ENCODE data around the gene ADAMTS16.

ADAMTS16 gene

DNA sequence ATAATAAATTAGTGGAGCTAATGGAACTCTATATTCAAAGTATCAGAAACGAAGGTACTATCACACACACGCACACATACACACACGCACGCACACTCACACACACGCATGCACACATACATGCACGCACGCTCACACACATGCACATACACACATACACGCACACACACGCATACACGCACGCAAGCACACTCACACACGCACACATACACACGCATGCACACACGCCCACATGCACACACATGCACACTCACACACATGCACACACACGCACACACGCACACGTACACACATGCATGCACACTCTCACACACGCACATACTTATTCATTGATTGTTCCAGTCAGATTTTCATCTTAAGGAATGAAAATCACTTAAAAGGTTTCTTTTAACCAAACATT is 212.5 kb downstream of the ADAMTS16 start:
- FAIRE-seq = no peak

- no peak for FAIRE-seq
Measured at GRCh38 chr5:5353681-5354080, 213.6 kb downstream of the ADAMTS16 start.

GRCh38 chr5:5356765-5357164 is 216.6 kb downstream of the ADAMTS16 start:
- no peak for FAIRE-seq

DNA sequence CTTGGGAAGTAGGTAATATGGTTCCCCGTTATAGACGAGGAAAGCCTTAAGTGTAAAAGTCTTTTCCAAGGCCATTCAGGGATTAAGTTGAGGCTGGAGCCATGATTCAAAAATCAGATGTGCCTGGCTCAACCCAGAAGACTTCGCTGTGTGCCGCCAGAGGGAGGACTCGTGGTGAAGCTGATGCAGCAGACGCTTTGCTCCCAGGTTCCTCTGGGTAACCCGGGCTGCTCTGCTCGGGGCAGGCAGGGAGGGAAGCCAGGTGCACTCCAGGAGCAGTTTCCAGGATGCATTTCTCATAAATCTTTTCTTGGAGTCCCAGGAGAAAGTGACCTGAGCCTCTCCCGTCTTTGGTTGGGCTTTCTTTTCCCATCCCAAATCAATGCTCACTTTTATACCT is 219.5 kb downstream of the ADAMTS16 start:
- no peak for FAIRE-seq

GRCh38 chr5:5360363-5360940 is 220.3 kb downstream of the ADAMTS16 start:
- no peak for FAIRE-seq

GRCh38 chr5:5360941-5361520 is 220.9 kb downstream of the ADAMTS16 start:
- FAIRE-seq = no peak

GRCh38 chr5:5363045-5363444 is 222.9 kb downstream of the ADAMTS16 start:
- no peak for FAIRE-seq

DNA sequence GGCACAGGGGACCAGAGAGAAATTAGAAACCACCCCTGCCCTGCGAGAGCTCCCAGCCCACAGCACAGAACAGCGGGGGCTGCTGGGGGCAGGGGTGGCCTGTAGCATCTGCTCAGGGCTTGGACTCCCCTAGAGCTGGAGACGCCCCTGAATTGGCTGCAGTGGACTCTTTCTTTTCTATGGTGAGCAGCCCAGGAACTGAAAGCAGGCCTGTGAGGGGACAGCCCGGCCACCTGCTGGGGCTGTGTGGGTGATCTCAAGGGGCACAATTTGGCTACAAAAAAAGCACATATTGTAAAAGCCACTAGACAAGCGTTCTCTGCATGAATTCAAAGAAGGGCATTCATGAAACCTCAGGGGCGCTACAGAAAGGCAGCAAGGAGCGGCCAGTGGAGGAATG is 224.8 kb downstream of the ADAMTS16 start:
- FAIRE-seq = no peak

GRCh38 chr5:5367739-5368138 is 227.6 kb downstream of the ADAMTS16 start:
- FAIRE-seq = no peak

- FAIRE-seq = no peak
Measured at GRCh38 chr5:5369051-5369605, 229.0 kb downstream of the ADAMTS16 start.
